SU-DHL-6 (cell line): ENCODE results near the gene CDCA3.
"Not testable (repeated sequence)": the region's sequence is repeated elsewhere in the genome, so short reads cannot be mapped to it uniquely, and the experiment has no call there.

Source experiments
- H2AFZ ChIP-seq: fragments of 200-600 bp; sonication (generic); 2 replicates; pipeline ENCODE4 v1.6.1; 2014; ENCODE audit warnings: low read depth, mild to moderate bottlenecking, moderate library complexity, mixed read lengths, antibody characterized with exemption, low read length; ENCODE audit not compliant: severe bottlenecking
- H3F3A ChIP-seq: fragments of 200-600 bp; shearing (Covaris generic); 2 replicates; pipeline ENCODE4 v1.6.0; 2016; ENCODE audit warnings: antibody characterized with exemption, mild to moderate bottlenecking; ENCODE audit not compliant: insufficient read depth
- H3K27ac ChIP-seq: fragments of 200-600 bp; sonication (generic); 2 replicates; pipeline ENCODE4 v1.5.1; 2016; ENCODE audit warnings: low read depth, mild to moderate bottlenecking, low read length, moderate library complexity, mixed read lengths
- H3K27me3 ChIP-seq: fragments of 200-600 bp; sonication (generic), shearing (Covaris generic); 2 replicates; pipeline ENCODE4 v1.6.0; 2014; ENCODE audit warnings: mild to moderate bottlenecking, low read length
- H3K36me3 ChIP-seq: fragments of 200-600 bp; sonication (generic); 2 replicates; pipeline ENCODE4 v1.6.1; 2014; ENCODE audit warnings: mild to moderate bottlenecking, low read length, mixed read lengths
- H3K4me2 ChIP-seq: fragments of 300-600, 200-600 bp; shearing (Covaris generic), sonication (generic); 2 replicates; pipeline ENCODE4 v1.6.0; 2014; ENCODE audit warnings: low read length, low read depth, mild to moderate bottlenecking; ENCODE audit not compliant: poor library complexity, severe bottlenecking
- H3K4me3 ChIP-seq: fragments of 200-600 bp; sonication (generic); 2 replicates; pipeline ENCODE4 v1.5.1; 2014; ENCODE audit warnings: antibody characterized with exemption, low read length, mild to moderate bottlenecking, mixed read lengths; ENCODE audit not compliant: insufficient read depth, poor library complexity, severe bottlenecking
- H3K79me2 ChIP-seq: fragments of 200-600 bp; sonication (generic); 2 replicates; pipeline ENCODE4 v1.6.1; 2014; ENCODE audit warnings: mild to moderate bottlenecking, low read length, moderate library complexity; ENCODE audit not compliant: insufficient read depth
- H3K9ac ChIP-seq: fragments of 200-600 bp; sonication (generic); 2 replicates; pipeline ENCODE4 v1.7.0; 2014; ENCODE audit warnings: mild to moderate bottlenecking, low read length
- H3K9me2 ChIP-seq: fragments of 200-600 bp; sonication (generic); replicated peaks from 2 replicates; pipeline ENCODE4 v1.6.1; 2014; ENCODE audit warnings: low read length; ENCODE audit not compliant: insufficient read depth
- H3K9me3 ChIP-seq: fragments of 200-600 bp; sonication (generic); 2 replicates; pipeline ENCODE4 v1.6.1; 2014; ENCODE audit warnings: low read length, mixed read lengths; ENCODE audit not compliant: insufficient read depth
- H4K20me1 ChIP-seq: fragments of 200-600 bp; sonication (generic); 2 replicates; pipeline ENCODE4 v1.6.1; 2014; ENCODE audit warnings: low read depth, mild to moderate bottlenecking, antibody characterized with exemption, low read length, moderate library complexity, mixed read lengths
- EZH2phosphoT487 ChIP-seq: fragments of 200-600 bp; sonication (generic), shearing (Covaris generic); conservative IDR thresholded peaks from 2 replicates; pipeline ENCODE4 v1.6.1; 2018; ENCODE audit warnings: mild to moderate bottlenecking, antibody characterized with exemption, low read length, moderate library complexity, mixed read lengths
- TF ChIP-seq, protein P1 (sequence below): fragments of 200-600 bp; sonication (generic); IDR thresholded peaks from one replicate; pipeline ENCODE4 v1.5.1; 2017; ENCODE audit warnings: antibody characterized with exemption, mild to moderate bottlenecking, low read length, moderate library complexity; ENCODE audit not compliant: insufficient read depth, poor library complexity, severe bottlenecking

Gene CDCA3

GRCh38 chr12:6896846-6897435 is 45.9 kb upstream of the CDCA3 start:
- H3K79me2 ChIP-seq = no peaks in the 10 kb centered on the region
- no peak overlapping the region for H3K27ac ChIP-seq
- no peaks in the 10 kb centered on the region for H3K9me3 ChIP-seq
- H3K36me3 ChIP-seq = no peaks in the 10 kb centered on the region
- TF ChIP-seq EZH2phosphoT487 = no peak
- TF ChIP-seq, protein P1, sequence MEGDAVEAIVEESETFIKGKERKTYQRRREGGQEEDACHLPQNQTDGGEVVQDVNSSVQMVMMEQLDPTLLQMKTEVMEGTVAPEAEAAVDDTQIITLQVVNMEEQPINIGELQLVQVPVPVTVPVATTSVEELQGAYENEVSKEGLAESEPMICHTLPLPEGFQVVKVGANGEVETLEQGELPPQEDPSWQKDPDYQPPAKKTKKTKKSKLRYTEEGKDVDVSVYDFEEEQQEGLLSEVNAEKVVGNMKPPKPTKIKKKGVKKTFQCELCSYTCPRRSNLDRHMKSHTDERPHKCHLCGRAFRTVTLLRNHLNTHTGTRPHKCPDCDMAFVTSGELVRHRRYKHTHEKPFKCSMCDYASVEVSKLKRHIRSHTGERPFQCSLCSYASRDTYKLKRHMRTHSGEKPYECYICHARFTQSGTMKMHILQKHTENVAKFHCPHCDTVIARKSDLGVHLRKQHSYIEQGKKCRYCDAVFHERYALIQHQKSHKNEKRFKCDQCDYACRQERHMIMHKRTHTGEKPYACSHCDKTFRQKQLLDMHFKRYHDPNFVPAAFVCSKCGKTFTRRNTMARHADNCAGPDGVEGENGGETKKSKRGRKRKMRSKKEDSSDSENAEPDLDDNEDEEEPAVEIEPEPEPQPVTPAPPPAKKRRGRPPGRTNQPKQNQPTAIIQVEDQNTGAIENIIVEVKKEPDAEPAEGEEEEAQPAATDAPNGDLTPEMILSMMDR = no peak
- no peak overlapping the region for H3K4me2 ChIP-seq
- no peak overlapping the region for H3K4me3 ChIP-seq
- no peak overlapping the region for H2AFZ ChIP-seq
- no peaks in the 10 kb centered on the region for H4K20me1 ChIP-seq
- H3F3A ChIP-seq = no peaks in the 10 kb centered on the region
- H3K27me3 ChIP-seq = no peaks in the 10 kb centered on the region
- H3K9ac ChIP-seq = no peak overlapping the region
- no peaks in the 10 kb centered on the region for H3K9me2 ChIP-seq

DNA sequence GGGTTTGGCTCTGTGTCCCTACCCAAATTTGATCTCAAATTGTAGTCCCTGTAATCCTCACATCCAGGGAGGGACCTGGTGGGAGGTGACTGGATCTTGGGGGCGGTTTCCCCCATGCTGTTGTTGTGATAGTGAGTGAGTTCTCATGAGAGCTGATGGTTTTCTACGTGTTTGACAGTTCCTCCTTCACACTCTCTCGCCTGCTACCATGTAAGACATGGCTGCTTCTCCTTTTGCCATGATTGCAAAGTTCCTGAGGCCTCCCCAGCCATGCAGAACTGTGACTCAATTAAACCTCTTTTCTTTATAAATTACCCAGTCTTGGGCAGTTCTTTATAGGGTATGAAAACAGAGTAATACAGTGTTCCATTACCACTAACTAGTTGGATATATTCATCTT is 43.2 kb upstream of the CDCA3 start:
- Histone ChIP-seq H3K36me3 (no peaks in the 10 kb centered on the region), H3K4me2 (no peak overlapping the region), H2AFZ (no peak overlapping the region), H4K20me1 (no peaks in the 10 kb centered on the region), H3K9me2 (no peaks in the 10 kb centered on the region), H3K4me3 (no peak overlapping the region), H3K79me2 (no peaks in the 10 kb centered on the region), H3K9me3 (no peaks in the 10 kb centered on the region), H3F3A (peaks cover 4% of the 10 kb centered on the region; the same call in 1 of the 2 replicates), H3K27me3 (no peaks in the 10 kb centered on the region), H3K27ac (no peak overlapping the region), H3K9ac (no peak overlapping the region)
- no peak for TF ChIP-seq EZH2phosphoT487

GRCh38 chr12:6892683-6893082 is 41.6 kb upstream of the CDCA3 start:
- not testable (repeated sequence) for H3K4me2 ChIP-seq

DNA sequence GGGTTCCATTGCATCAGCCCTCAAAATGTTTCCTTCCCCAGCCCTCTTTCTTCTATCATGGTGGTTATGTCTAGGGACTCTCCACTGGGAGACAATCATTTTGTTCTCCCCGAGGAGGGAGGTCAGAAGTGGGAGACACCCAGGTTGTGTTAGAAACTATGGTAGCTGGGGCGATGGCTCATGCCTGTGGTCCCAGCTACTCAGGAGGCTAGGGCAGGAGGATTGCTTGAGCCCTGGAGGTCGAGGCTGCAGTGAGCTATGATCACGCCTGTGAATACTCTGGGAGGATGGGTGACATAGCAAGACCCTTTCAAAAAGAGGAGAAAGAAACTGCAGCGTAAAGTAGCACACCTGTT is 40.5 kb upstream of the CDCA3 start:
- TF ChIP-seq, protein P1 = no peak
- TF ChIP-seq EZH2phosphoT487 = no peak
- Histone ChIP-seq H3K9me2 (no peaks in the 10 kb centered on the region), H3F3A (peaks cover 12% of the 10 kb centered on the region), H3K9me3 (no peaks in the 10 kb centered on the region), H3K79me2 (no peaks in the 10 kb centered on the region), H3K27ac (peak overlapping the region; percentile 64), H3K4me3 (peak overlapping the region; percentile 56), H2AFZ (peak overlapping the region; percentile 94), H3K27me3 (no peaks in the 10 kb centered on the region), H3K36me3 (no peaks in the 10 kb centered on the region), H3K9ac (peak overlapping the region; percentile 74), H3K4me2 (peak overlapping the region; percentile 76), H4K20me1 (no peaks in the 10 kb centered on the region)

More at GRCh38 chr12:6892683-6893082, 41.6 kb upstream of the CDCA3 start:
- not testable (repeated sequence) for H2AFZ ChIP-seq, H3K9ac ChIP-seq, H3K4me3 ChIP-seq, H4K20me1 ChIP-seq, H3K9me2 ChIP-seq, H3K27ac ChIP-seq, H3K79me2 ChIP-seq, H3K9me3 ChIP-seq, H3K27me3 ChIP-seq, H3K36me3 ChIP-seq
- peaks cover 12% of the 10 kb centered on the region for H3F3A ChIP-seq
